Activated naive CD4-positive, alpha-beta T cell treated with anti-CD3 and anti-CD28 coated beads, Interleukin-2, amount 50 U/mL, for 16 hours (primary cell): ENCODE results near the gene GRM2.

Source experiments
- DNase-seq: peaks from one replicate; pipeline ENCODE4 v3.0.0-alpha.2; 2020

Gene GRM2

DNA sequence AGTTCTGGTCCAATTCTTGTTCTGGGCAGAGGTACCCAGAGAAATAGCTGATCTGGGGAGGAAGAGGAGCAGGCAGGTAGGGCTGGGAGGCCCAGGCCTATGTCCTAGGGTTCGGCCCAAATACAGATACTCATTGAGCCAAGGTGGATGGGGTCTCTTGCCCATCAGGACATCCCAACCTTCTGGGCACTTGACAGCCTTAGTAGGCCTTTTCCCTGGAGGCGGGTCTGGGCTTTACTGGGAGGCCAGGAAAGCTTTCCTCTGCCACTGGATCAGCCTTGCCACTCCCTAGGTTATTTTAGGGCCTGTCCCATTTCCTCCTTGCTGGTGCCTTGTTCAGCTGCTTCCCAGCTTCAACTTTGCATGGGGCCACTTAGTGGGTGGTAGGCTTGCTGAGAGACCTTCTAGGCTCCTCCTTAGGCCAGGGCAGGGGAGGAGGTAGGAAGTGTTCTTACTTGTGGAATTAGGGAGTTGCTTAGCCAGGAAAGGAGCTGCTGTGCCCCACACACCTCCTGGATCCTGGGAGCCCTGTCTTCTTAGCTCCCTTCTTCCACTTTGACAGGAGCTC lies 26.1 kb upstream of the GRM2 start:
- no peak for DNase-seq

DNA sequence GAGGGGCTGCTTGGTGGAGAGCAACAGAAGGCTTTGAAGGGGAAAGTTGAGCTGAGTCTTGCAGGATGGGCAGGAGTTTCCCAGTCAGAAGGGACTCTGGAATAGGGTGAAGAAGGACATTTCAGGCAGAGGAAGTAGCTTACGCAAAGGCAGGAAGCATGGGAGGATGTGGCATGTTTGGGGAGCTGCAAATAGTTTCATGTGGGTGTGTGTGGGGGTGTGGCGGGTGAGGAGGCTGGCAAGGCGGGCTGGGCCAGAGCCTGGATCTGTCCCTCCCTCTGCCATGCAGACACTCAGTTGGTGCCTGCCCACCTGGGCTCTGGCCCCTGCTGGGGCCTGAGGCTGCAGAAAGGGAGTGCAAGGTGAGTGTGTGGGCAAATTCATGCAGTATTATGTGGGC lies 25.4 kb upstream of the GRM2 start:
- DNase-seq = no peak

DNA sequence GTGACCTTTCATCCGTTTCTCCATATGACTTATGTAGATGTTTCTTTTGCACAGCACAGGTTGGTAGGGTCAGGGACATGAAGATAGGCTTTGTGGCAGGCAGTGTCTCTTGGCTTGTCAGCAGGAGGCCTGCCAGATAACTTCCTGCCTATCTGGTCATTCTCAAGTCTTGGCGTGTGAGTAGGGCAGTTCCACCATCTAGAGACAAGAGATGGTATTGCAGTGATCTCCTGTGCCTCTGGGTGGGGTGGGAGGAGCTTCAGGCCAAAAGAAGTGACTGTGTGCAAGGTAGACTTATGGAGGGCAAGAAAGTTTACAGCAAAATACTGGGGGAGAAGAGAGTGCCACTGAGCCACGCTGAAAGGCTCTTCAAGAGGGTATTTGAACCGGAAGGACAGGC lies 24.8 kb upstream of the GRM2 start:
- DNase-seq = peak; percentile 69

DNA sequence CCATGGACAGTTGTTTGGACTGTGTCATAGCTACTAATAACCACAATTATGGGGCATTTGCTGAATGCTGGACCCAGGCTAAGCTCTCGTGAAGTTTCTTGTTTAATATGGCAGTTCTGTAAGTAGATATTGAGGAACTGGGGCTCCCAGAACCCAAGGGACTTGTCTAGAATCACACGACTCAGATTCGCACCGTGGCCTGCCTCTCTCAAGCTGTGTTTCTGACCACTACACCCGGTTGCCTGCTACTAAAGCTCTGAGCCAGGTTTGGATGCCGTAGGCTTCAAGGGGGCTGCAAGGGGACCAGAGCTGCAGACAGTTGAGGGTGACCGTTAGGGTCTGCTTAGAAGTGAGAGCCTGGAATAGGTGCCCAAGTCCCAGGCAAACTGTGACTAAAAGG lies 24.3 kb upstream of the GRM2 start:
- no peak for DNase-seq

DNA sequence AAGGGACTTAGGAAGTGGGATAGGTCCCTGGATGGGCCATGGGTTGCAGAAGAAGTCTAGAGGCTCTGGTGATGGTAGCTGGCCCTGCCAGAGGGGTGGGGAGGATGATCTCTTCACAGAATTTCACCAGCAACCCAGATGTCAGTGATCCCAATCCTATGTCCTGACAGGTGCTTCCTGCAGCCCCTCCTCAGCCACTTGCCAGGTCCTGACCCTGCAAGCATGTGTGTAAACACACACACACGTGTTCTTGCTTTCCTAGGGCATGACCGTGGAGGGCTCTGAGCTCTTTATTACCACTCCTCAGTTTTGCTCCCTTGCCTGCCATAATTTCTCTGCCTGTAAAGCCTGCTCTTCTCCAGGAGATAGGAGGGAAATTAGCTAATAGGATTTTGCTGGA lies 23.3 kb upstream of the GRM2 start:
- no peak for DNase-seq

DNA sequence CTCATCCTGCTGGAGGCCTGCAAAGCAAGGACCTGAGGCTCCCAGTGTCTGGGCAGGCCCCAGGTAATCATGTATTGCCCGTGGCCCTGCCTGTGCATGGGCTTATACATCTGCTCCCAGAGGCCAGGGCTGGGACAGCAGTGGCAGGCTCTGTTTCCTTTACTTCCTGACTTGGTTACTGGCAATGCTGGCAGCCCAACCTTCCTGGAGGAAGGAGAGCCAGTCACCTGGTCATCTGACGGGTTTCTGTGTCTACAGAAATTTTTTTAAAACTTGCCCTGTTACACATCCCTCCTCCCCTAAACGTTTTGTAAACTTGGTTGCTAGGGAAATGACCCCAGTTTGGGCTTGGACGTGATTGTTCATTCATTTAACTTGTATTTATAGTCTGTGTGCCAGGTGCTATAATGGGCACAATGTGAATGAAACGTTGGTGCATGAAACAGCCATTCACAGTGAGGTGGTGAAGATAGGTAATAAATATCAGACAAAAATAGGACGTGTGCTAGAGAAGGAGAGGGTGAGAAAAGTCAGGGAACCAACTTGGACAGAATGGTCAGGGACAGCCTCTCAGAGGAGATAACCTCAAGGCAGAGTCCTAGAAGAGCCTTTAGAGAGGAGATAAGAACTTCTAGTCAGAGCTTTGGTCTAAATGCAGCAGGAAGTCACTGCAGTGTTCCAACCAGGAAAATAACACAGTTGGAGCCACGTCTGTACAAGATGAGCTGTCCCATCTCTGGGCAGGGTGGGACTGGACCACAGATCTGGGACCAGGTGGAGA lies 21.7 kb upstream of the GRM2 start:
- DNase-seq = no peak

DNA sequence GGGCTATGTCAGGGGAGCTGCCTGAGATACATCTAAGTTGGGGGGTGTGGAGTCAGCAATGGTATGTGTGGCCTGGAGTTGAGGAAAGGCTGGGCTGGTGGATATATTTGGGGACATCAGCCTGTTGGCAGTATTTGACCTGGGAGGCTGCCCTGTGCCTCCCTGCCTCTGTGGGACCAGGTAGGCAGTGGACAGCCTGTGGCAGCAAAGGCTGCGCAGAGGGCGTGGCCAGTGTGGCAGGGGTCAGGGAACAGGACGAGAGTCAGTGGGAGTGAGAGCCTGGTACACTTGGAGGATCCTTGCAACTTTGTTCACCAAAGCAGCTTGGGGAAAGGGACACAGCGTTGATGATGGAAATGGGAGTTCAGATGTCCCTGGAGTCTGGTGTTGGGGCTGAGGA lies 20.8 kb upstream of the GRM2 start:
- DNase-seq = no peak

DNA sequence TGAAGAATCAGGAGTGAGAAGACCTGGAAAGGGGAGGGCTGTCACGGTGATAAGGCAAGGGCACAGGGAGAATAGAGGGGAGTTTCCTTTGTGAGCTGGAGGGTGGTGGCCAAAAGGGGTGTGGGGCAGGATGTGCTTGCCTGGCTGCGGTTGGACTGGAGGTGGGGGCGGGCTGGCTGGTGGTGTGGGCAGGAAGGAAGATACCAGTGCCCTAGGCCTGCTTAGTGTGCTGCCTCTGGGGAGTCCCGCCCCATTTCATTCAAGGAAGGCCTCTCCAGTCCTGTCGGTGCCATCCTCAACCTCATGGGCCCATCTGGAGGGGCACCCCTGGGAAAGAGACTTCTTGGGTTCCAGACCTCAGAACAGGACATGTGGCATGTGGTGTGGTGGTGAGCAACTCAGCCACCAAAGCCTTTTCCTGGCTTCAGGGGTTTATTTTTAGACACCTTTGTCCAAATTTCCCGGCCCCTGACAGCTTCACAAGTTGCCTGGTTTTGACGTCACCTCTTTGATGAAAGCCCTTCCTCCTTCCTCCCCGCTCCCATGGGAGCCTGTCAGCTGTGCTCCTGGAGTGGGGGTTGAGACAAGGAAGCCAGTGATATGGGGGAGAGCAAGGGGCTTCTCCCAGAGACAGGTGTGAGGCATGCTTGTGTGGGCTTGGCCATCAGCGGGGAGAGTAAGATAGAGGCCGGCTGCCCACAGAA lies 20.2 kb upstream of the GRM2 start:
- peak; percentile 62 for DNase-seq

DNA sequence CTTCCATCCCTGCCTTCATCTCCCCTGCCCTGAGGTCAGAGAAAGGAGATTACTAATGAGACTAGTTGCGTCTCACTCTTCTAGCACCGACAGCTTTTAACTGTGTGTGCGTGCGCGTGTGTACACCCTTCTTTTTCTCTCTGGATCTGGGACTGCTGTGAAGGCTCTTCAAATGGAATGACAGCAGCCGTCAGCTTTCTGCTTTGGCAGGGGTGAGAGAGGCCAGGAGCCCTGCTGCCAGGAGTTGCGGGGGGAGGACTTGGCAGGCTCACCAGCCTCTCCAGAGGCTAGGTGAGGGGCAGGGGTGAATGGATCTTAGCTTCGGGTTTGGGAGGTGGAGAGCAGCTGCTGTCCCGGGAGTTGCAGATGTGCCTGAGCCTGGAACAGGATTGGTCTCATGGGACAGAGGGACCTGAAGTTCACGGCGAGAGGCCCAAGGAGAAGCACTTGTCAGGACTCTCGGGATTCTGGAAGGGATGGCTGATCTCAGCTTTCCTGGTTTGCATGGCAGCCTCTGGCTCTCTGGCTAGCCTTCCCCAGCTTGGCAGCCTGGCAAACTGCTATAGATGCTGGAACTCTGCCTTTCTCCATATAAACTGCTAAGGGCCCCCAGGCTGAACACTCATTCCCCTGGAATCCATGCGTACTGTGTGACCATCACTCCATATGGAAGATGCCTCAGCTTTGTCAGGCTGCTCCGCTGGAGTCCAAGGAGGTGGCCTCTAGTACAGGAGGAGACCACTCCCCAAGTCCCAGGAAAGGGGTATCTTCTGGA lies 19.2 kb upstream of the GRM2 start:
- DNase-seq = no peak

DNA sequence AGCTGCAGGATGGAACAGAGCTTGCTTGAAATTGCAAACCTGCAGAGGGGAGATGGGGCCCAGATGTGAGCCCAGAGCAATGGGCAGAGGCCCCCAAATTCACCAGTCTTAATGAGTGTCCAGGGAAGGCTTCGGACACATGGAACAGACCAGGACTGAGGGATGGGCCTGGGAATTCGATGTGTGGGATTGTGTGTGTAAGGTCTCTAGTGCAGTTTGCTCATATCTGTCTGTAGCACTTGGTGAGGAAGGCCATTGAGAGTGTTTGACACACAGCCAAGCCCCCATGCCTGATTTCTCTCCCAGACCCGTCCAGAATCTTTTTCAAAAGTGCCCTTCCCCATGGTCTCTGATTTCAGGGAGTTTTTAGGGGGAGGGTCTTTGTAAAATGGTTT lies 18.7 kb upstream of the GRM2 start:
- DNase-seq = no peak

DNA sequence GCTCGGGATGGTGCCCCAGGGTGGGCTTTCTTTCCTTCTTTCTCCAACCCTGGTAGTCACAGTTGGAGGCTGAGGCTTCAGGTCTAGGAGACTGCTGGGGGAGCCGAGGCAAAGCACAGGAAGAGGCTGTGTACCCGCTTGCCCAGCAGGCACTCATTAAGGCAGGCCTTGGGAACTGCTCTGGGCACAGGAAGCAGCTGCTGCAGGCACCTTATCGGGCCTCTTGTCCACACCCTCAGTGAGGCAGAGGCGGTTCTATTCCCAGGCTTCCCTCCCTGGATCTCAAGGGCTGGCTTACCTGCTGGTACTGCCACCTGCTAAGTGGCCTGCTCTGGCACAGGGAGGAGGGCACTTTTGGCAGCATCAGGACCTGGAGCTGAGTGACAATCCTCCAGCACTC lies 15.8 kb upstream of the GRM2 start:
- no peak for DNase-seq

DNA sequence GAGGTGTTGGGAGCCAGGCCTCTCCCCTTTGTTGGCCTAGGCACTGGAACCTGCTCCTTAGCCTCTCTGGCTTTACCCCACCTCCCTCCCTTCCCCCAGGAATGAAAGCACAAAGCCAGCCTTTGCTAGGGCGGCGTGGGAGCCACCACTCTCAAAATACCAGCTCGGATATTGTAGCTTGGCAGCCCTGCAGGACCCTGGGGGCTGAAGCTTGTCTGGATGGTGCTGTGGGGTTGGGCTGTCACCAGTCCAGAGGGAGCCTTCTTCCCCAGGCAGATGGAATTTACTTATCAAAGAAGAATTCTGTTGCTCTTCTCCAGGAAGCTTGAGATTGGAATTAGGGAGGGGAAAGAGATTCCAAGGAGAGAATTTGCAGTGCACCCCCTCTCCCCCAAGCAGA lies 14.9 kb upstream of the GRM2 start:
- DNase-seq = no peak

DNA sequence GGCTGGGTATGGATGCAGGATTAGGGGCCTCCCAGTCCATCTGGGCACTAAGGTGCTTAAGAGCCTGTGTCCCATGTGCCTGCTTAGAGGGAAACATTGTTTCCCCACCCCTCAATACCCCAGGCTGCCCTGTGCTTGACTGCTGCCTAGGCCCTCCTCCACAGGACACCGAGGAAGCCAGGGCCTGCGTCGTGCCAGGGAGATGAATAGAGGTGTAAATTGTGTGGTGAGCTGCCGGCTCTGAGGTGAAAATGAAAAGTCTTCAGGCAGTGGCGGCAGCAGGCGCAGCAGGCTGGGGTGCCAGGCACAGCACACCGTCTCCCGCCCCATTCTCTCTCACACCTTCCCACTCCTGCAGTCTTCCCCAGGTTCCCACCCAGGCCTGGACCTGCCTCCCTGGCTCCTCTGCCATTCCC lies 13.9 kb upstream of the GRM2 start:
- DNase-seq = no peak

DNA sequence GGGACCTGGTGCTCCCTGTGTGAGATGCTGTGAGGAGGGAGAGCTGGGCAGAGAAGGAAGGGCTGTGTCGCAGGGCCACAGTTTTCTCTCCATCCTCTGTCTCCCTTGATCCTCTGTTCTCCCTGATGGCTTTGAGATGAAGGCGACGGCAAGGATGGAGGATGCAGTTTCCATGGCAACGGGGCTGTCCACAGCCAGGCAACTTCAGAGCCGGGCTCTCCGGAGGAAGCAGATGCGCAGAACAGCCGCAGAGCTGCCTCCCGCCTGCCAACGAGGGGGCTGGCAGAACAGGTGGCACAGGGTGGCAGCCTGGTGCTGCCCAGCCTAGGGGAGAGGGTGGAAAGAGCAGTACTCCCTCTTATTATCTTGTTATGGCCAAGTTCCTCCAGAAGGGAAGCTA lies 9.9 kb upstream of the GRM2 start:
- no peak for DNase-seq

DNA sequence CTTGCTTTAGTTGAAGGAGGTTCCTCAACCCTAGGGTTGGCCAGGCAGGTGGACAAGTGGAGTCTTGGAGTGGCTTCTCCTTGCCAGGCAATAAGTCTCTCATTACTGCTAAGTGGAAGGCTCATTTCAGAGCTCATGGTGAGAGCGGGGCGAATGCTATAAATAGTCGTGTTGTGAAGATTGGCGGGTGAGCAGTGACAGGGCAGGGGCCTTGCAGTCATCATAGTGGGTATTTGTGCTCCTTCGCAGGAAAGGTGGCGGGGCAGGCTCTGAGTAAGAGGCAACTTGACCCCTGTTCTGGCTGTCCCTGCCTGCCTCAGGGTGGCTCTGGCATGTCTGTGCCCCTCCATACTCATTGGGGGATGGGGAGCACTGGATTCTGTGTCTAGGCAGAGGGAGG lies 8.7 kb upstream of the GRM2 start:
- DNase-seq = no peak

DNA sequence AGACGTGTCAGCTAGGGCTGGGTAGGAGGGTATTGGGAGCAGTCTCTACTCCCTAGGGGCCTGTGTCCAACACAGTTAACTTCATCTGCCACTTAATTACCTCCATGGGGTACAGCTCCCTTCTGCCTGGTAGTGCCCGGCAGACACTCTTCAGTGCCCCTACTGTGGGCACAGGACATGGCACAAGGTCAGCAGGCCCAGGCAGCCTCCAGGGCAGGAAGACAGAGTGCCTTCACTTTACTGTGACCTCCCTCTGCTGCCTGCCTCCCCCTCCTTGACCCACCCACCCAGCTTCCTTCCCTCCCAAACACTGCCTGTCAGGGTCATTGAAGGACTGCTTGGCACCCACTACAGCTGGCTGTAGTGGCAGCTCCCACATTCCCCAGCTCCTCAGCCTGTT lies 6.5 kb upstream of the GRM2 start:
- no peak for DNase-seq

DNA sequence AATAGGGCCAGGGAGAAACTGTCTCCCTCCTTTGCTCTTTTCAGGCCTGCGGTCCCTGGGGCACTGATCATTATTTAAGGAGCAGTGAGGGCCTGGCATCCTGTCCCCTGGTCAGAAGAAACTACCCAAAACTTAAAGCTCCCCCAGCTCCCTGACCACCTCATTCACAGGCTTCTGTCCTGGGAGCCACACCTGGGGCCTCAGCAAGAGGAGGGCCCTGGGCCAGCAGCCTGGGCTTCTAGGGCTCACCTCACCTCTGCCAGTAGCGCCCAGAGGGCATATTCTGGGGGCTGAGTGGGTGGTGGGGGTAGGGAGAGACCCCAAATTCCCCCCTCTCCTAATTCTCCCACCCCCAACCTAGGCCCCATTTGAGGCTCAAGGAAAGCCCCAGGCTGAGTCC lies 4.7 kb upstream of the GRM2 start:
- no peak for DNase-seq

DNA sequence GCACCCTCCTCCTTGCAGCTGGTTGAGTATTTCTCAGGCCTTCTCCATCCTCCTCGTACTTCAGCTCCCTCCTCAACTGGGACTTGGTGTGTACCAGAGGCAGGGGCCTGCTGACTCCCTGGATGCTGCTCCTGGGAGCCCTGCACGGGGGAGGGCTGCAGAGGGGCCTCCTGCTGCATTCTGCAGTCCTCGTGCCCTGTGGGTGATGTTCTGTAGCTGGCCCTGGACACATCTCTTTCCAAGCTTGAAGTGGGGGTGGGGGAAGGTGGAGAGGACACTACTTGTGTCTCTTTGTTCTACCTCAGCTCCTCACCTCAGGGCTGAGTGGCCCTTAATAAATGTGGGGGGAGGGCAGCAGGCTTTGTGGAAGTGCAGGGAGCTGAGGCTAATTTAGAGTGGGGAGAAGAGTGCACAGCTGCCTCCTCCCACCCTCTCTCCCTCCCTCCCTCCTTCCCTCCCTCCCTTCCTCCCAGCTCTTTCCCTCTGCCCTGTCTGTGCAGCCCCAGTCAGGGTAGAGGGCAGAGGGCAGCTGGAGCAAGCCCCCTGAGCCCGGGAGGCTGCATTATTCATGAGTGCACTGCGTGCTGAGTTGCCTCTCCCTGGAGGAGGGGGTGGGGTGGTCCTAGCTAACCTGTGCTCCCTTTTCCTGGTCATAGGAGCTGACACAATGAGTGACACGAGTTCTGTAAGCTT lies 3.7 kb upstream of the GRM2 start:
- no peak for DNase-seq

DNA sequence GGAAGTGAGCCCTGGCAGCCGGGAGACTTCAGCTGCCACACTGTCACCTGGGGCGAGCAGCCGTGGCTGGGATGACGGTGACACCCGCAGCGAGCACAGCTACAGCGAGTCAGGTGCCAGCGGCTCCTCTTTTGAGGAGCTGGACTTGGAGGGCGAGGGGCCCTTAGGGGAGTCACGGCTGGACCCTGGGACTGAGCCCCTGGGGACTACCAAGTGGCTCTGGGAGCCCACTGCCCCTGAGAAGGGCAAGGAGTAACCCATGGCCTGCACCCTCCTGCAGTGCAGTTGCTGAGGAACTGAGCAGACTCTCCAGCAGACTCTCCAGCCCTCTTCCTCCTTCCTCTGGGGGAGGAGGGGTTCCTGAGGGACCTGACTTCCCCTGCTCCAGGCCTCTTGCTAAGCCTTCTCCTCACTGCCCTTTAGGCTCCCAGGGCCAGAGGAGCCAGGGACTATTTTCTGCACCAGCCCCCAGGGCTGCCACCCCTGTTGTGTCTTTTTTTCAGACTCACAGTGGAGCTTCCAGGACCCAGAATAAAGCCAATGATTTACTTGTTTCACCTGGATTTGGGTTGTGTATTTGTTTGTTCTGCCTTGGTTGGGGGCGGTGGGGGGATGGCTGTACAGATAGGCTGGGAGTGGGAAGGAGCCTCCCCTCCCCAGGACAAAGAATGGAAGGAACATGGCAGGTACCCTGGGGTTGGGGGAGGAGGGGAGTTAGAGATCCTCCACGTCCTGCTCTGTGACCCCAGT lies 2.9 kb upstream of the GRM2 start:
- DNase-seq = no peak

DNA sequence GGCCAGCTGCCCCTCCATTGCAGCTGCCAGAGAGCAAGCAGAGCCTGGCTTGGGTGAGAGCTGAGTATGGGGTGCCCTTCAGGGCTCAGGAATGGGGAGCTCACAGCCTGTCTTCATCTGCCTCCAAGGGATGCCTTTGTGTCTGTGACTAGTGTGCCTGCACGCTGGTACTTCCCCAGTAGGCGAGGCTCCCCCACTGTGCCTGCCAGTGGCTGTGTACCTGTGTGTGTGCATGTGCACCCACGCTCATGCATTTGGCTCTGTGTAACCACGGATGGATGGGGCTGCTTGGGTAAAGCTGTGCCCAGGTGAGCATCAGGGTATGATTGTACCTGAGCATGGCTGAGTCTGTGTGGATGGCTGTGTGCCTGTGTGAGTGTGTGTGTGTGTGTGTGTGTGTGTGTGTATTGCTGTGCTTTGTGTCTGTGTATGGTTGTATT lies 2.3 kb upstream of the GRM2 start:
- no peak for DNase-seq

DNA sequence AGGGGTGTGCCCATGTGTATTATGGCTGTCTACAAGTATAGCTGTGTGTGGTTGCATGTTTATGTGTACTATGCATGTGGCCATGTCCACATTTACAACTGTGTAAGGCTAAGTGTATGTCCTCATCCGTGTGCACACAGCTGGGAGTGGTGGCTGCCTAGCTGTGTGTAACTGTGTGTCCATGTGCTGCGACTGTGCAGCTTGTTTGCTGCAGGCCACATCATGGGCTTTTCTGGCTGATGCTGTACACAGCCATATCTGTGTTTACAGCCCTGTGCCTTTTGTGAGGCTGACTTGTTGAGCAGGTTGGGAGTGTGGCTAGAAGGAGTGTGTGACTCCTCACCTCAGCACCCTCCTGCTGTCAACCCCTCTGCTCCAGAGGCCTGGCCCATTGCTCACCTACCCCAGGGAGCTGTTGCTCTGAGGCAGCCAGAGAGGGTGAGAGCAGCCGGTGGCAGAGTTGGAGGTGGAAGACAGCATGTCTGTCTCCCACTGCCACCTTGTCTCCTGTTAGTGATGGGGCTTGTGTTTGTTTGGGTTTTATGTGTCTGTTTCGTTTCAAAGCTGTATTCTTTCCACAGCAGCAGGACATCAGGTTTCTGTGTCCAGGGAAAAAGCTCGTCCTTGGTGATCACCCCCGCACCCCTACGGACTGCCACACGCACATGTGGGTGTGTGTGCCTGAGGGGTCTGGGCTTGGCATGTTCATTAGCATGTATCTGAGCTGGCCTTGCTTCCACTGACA lies 1.4 kb upstream of the GRM2 start:
- peak; percentile 8 for DNase-seq
